CD4-positive, alpha-beta memory T cell (primary cell): ENCODE results near the gene RAB20. TPM values are rescaled to one million over a fixed set of nuclear protein-coding genes. Genes with fewer than 3 reads are reported as not detected.

Source experiments
- CTCF ChIA-PET: fragments of 350-600 bp; sonication (Branson Sonifier 250); formaldehyde crosslinking; loops from one replicate; lab custom pipeline; 2021; ENCODE audit warnings: inconsistent platforms; ENCODE audit not compliant: partially characterized antibody; lab: Charles Lee
- POLR2A ChIA-PET: fragments of 350-600 bp; sonication (Branson Sonifier 250); formaldehyde crosslinking; loops from one replicate; lab custom pipeline; 2021; ENCODE audit not compliant: partially characterized antibody; lab: Charles Lee
- DNase-seq, 5 donors: peaks; one replicate each; pipeline versions ENCODE4 v3.0.0 to v3.0.0-alpha.2; 2020 to 2022; ENCODE audit warnings: mixed read lengths in 1 of 5
- H3K27ac ChIP-seq: one replicate; pipeline ENCODE4 v1.7.0; 2013; ENCODE audit warnings: low read depth, low read length
- H3K27me3 ChIP-seq: 2 replicates; pipeline ENCODE4 v1.7.0; 2013; ENCODE audit warnings: mild to moderate bottlenecking, low read length, moderate library complexity; ENCODE audit not compliant: insufficient read depth
- H3K36me3 ChIP-seq: 2 replicates; pipeline ENCODE4 v1.7.0; 2013; ENCODE audit warnings: mild to moderate bottlenecking, low read length, moderate library complexity; ENCODE audit not compliant: insufficient read depth
- H3K4me1 ChIP-seq: 2 replicates; pipeline ENCODE4 v1.7.0; 2013; ENCODE audit warnings: mild to moderate bottlenecking, low read length, moderate library complexity; ENCODE audit not compliant: insufficient read depth
- H3K4me3 ChIP-seq, 2 donors: one replicate each; pipeline ENCODE4 v1.7.0; 2013; ENCODE audit warnings: low read length in 2 of 2, mild to moderate bottlenecking in 1 of 2
- H3K9me3 ChIP-seq, 2 donors: one replicate each; pipeline ENCODE4 v1.7.0; 2013; ENCODE audit warnings: low read length in 2 of 2, control low read depth in 1 of 2; ENCODE audit not compliant: control insufficient read depth in 1 of 2
- H3K27ac Mint-ChIP-seq, 7 donors: one replicate each; pipeline ENCODE4 v1.8.0; 2020 to 2021; ENCODE audit warnings: mixed read lengths in 7 of 7, mild to moderate bottlenecking in 6 of 7, inconsistent platforms in 3 of 7, moderate library complexity in 3 of 7
- H3K27me3 Mint-ChIP-seq, 2 donors: one replicate each; pipeline ENCODE4 v1.8.0; 2020 to 2021; ENCODE audit warnings: mixed read lengths in 2 of 2
- H3K36me3 Mint-ChIP-seq, 2 donors: one replicate each; pipeline ENCODE4 v1.8.0; 2020 to 2021; ENCODE audit warnings: mixed read lengths in 2 of 2, inconsistent platforms in 1 of 2, mild to moderate bottlenecking in 1 of 2
- H3K4me1 Mint-ChIP-seq, 4 donors: one replicate each; pipeline ENCODE4 v1.8.0; 2020 to 2021; ENCODE audit warnings: mixed read lengths in 4 of 4, mild to moderate bottlenecking in 1 of 4
- H3K4me3 Mint-ChIP-seq, 8 donors: one replicate each; pipeline ENCODE4 v1.8.0; 2020 to 2021; ENCODE audit warnings: mixed read lengths in 8 of 8, mild to moderate bottlenecking in 7 of 8, moderate library complexity in 6 of 8, inconsistent platforms in 3 of 8
- H3K9me3 Mint-ChIP-seq, 8 donors: one replicate each; pipeline ENCODE4 v1.8.0; 2020 to 2021; ENCODE audit warnings: mixed read lengths in 8 of 8, mild to moderate bottlenecking in 5 of 8, inconsistent platforms in 3 of 8, moderate library complexity in 1 of 8
- intact Hi-C: fragments of 100-400 bp; cut with micrococcal nuclease; formaldehyde crosslinking; loops from one replicate; pipeline ENCODE4 v1.15.1; 2023
- polyA plus RNA-seq, 2 donors: library from polyadenylated mRNA; unstranded; fragments of 300-500 nt; fragmentation: Illumina TruSeq; gene quantifications; one replicate each; pipeline ENCODE4 v1.2.3, GENCODE V29; 2021
- total RNA-seq, 2 experiments: library from RNA; stranded (reverse); gene quantifications; one replicate each; pipeline ENCODE4 v1.2.3, GENCODE V29; 2021

RAB20 gene
- total and polyA plus RNA-seq, 4 experiments from 2014 or later = 2.2 to 5.7 (median 3.0) TPM

DNA sequence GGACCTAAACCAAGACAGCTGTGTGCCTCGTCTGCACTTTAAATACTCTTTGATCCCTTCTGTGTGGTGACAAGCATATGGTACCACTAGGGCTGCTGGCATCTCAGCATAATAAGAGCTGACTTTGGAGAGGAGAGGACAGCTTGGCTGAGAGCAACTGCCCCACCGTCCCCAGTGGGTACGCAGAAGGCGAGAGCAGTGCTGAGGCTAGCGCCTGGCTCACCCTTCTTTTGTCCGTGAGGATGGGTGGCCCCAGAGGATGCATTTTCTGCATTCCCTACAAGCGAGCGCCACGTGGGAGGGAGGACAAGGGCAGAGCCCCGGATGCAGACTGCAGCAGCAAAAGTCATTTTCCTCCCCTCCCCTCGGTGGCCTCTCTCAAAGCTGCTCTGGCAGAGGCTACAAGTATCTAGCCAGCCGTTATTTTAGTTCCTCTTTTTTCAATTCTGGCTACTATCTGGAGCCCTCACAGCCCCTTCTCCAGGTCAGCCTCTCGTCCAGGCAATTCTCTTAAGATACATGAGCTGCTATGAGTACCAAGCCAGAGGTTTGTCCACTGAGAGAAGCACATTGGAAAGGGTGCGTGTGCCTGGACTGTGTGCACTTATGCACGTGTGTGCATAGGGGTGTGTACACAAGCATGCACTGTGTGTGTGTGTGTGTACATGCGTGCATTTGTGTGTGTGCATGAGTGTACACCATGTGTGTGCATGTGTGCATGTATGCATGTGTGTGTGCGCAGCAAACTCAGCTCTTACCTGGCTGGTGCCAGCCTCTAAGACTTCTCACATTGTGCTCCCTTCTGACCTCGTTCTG lies 51.3 kb downstream of the RAB20 start:
- Mint-ChIP-seq H3K4me3 (no peak overlapping the region), H3K9me3 (peaks cover 0 to 3% (median 0%) of the 10 kb centered on the region in 8 donors), H3K36me3 (no peaks in the 10 kb centered on the region), H3K27me3 (peaks cover 0 to 7% of the 10 kb centered on the region in 2 donors), H3K4me1 (peaks cover 0 to 2% (median under 1%) of the 10 kb centered on the region in 4 donors), H3K27ac (no peak overlapping the region)
- no peak for DNase-seq
- POLR2A ChIA-PET = no interaction called here
- intact Hi-C loops = no loop called here
- CTCF ChIA-PET = no interaction called here
- Histone ChIP-seq H3K4me3 (no peak overlapping the region), H3K27ac (no peak overlapping the region), H3K4me1 (no peaks in the 10 kb centered on the region), H3K27me3 (no peaks in the 10 kb centered on the region), H3K36me3 (no peaks in the 10 kb centered on the region), H3K9me3 (no peaks in the 10 kb centered on the region)

DNA sequence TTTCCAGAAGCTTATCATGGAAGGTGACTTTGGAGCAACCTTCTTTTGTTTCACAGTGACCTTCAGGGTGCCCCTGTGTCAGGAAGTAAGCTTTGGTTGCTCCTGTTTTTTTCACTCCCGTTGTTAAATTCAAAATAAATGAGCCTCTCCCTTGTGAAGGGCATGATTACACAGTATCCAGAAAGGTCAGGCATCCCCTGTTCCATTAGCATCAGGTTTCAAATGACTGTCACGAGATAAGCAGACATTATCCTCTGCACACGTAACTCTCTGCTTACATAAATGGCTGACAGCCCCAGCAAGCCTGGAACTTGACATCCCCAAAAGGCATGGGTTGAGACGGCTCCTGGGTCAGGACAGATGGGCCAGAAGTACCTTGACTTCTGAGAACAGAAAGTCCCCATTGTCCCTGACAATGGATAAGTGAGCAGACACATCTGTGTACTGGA lies 52.0 kb downstream of the RAB20 start:
- Histone ChIP-seq H3K9me3 (no peaks in the 10 kb centered on the region), H3K27ac (no peak overlapping the region), H3K27me3 (no peaks in the 10 kb centered on the region), H3K36me3 (no peaks in the 10 kb centered on the region), H3K4me3 (no peak overlapping the region), H3K4me1 (no peaks in the 10 kb centered on the region)
- no peaks in the 10 kb centered on the region for H3K36me3 Mint-ChIP-seq
- intact Hi-C loops = no loop called here
- H3K9me3 Mint-ChIP-seq = no peaks in the 10 kb centered on the region
- ChIA-PET POLR2A (no interaction called here), CTCF (no interaction called here)
- H3K4me3 Mint-ChIP-seq = no peak overlapping the region
- H3K27ac Mint-ChIP-seq = no peak overlapping the region
- DNase-seq = no peak
- no peaks in the 10 kb centered on the region for H3K4me1 Mint-ChIP-seq
- H3K27me3 Mint-ChIP-seq = peaks cover 0 to 5% of the 10 kb centered on the region in 2 donors

DNA sequence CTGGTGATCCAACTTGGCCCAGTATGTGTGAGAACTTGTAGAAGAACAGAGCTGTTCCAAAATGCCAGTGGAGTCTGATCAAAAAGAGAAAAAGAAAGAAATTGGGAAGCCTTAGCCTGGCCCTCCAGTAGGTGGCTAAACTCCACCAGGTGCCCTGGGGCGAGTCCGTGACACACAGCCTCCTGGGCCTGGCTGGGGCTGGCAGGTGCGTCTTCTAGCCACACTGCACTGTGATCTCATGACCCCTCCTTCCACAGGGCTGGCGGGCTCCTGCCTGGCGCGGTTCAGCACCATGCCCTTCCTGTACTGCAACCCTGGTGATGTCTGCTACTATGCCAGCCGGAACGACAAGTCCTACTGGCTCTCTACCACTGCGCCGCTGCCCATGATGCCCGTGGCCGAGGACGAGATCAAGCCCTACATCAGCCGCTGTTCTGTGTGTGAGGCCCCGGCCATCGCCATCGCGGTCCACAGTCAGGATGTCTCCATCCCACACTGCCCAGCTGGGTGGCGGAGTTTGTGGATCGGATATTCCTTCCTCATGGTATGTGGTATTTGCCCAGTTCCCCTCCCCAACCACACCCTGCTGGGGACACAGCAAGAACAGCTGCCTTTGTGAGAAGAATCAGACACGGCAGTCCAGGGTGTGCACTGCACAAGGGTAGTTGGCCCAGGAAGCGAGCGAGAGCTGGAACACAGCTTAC lies 53.7 kb downstream of the RAB20 start:
- Mint-ChIP-seq H3K4me1 (no peaks in the 10 kb centered on the region), H3K36me3 (no peaks in the 10 kb centered on the region), H3K27ac (no peak overlapping the region), H3K4me3 (no peak overlapping the region), H3K27me3 (peaks cover 0 to 3% of the 10 kb centered on the region in 2 donors), H3K9me3 (no peaks in the 10 kb centered on the region)
- no peaks in the 10 kb centered on the region for H3K4me1 ChIP-seq
- DNase-seq = no peak
- H3K9me3 ChIP-seq = no peaks in the 10 kb centered on the region
- H3K27me3 ChIP-seq = no peaks in the 10 kb centered on the region
- POLR2A ChIA-PET = no interaction called here
- H3K27ac ChIP-seq = no peak overlapping the region
- CTCF ChIA-PET = no interaction called here
- intact Hi-C loops = no loop called here
- H3K36me3 ChIP-seq = no peaks in the 10 kb centered on the region
- H3K4me3 ChIP-seq = no peak overlapping the region

DNA sequence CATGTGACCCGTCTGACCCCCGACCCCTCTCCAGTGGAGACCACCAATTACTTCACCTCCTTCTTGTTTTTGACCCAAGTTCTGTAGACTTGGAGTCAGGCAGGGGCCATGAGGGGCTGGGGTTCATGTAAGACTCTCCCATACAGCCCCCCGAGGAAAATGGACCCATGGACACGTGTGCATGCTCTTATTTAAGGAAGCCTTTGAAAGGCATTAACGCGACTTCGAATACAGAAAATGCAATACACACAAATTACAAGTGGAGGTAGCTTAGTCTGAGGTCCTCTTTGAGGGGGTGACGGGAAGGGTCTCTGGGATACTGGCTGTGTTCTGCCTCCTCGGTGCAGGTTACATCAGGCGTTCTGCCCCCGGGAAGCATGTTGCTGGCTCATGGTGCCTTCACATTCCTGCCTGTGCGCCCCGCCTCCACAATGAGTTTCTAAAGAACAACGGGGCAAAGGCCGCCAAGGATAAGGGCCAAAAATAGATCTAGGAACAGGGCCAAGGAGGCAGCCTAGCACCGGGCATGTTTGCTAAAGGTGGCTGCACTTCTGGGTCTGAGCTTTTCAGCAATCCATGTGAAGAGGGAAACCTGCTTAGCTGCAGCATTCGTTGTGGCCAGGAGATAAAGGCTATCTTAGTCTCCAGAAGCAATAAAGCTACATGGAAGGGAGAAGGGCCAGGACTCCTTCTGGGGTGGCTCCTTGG lies 54.5 kb downstream of the RAB20 start:
- H3K4me1 ChIP-seq = no peaks in the 10 kb centered on the region
- Mint-ChIP-seq H3K4me3 (no peak overlapping the region), H3K9me3 (no peaks in the 10 kb centered on the region), H3K27me3 (peaks cover 3 to 6% of the 10 kb centered on the region in 2 donors), H3K36me3 (no peaks in the 10 kb centered on the region), H3K4me1 (no peaks in the 10 kb centered on the region), H3K27ac (no peak overlapping the region)
- no peak overlapping the region for H3K27ac ChIP-seq
- ChIA-PET POLR2A (no interaction called here), CTCF (no interaction called here)
- no peak for DNase-seq
- no peaks in the 10 kb centered on the region for H3K36me3 ChIP-seq
- intact Hi-C loops = no loop called here
- H3K4me3 ChIP-seq = no peak overlapping the region
- H3K9me3 ChIP-seq = no peaks in the 10 kb centered on the region
- no peaks in the 10 kb centered on the region for H3K27me3 ChIP-seq

DNA sequence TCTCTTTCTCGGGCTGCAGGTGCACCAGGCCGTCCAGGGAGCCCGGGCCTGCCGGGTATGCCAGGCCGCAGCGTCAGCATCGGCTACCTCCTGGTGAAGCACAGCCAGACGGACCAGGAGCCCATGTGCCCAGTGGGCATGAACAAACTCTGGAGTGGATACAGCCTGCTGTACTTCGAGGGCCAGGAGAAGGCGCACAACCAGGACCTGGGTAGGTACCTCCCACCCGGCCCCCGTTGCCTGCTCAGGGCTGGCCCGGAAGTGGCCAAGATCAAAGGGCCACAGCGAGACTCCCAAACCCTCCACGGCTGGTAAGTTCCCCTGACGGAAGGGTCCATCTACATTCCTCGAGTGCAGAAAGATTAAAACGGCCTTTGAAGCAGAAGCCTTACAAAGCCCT lies 55.1 kb downstream of the RAB20 start:
- no peak overlapping the region for H3K27ac ChIP-seq

DNA sequence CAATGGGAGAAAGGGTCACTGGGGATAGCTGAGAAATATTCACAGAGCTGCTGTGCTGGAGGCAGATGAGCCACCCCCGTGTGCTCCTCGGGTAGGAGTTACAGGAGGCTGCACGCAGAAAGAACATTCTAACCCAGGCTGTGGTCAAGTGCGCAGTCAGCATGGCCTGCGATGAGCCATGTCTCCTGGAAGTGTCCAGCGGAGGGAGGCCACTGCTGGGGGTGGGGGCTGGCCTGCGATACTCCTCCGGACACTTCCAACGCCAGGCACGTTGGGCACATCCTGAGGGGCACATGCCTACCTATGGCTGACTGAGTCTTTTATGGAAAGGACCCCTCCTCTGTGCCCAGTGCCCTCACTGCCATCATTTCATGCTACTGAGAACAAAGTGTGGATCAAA lies 55.9 kb downstream of the RAB20 start:
- Histone ChIP-seq H3K9me3 (no peaks in the 10 kb centered on the region), H3K36me3 (no peaks in the 10 kb centered on the region), H3K27me3 (no peaks in the 10 kb centered on the region), H3K4me1 (no peaks in the 10 kb centered on the region), H3K4me3 (no peak overlapping the region), H3K27ac (no peak overlapping the region)
- no peak overlapping the region for H3K27ac Mint-ChIP-seq
- no peak for DNase-seq
- CTCF ChIA-PET = no interaction called here
- intact Hi-C loops = no loop called here
- H3K4me3 Mint-ChIP-seq = no peak overlapping the region
- peaks cover 6 to 14% of the 10 kb centered on the region in 2 donors for H3K27me3 Mint-ChIP-seq
- peaks cover 0 to 5% (median 0%) of the 10 kb centered on the region in 8 donors for H3K9me3 Mint-ChIP-seq
- no peaks in the 10 kb centered on the region for H3K4me1 Mint-ChIP-seq
- POLR2A ChIA-PET = no interaction called here
- H3K36me3 Mint-ChIP-seq = no peaks in the 10 kb centered on the region

More for the DNA sequence above, 55.1 kb downstream of the RAB20 start:
- no peaks in the 10 kb centered on the region for H3K36me3 ChIP-seq
- H3K4me1 ChIP-seq = no peaks in the 10 kb centered on the region
- DNase-seq = no peak
- ChIA-PET POLR2A (no interaction called here), CTCF (no interaction called here)
- no peaks in the 10 kb centered on the region for H3K4me1 Mint-ChIP-seq
- no peaks in the 10 kb centered on the region for H3K27me3 ChIP-seq
- no peak overlapping the region for H3K4me3 Mint-ChIP-seq
- H3K4me3 ChIP-seq = no peak overlapping the region
- no peaks in the 10 kb centered on the region for H3K9me3 Mint-ChIP-seq
- H3K9me3 ChIP-seq = no peaks in the 10 kb centered on the region
- H3K36me3 Mint-ChIP-seq = no peaks in the 10 kb centered on the region
- intact Hi-C loops = no loop called here
- peaks cover 4 to 10% of the 10 kb centered on the region in 2 donors for H3K27me3 Mint-ChIP-seq
- H3K27ac Mint-ChIP-seq = no peak overlapping the region

DNA sequence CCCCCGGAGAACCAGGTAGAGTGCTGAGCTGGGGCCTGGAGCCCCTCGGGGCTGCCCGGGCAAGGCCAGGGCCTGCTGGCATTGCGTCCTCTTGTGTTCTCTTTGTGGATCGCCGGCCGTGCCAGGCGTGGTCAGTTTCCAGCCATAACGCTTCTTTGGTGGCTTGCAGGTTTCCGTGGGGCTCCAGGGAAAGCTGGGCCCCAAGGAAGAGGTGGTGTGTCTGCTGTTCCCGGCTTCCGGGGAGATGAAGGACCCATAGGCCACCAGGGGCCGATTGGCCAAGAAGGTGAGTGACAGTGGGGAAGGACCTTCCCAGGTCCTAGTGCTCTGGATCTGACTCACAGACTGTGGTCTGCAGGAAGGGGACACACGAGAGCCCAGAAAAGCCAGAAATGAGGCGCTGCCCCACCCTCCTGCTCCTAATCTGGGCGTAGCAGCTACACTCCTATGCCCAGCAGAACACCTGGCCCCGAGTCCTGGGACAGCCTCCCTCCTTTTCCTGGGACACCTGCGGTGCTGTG lies 57.5 kb downstream of the RAB20 start:
- no peaks in the 10 kb centered on the region for H3K36me3 Mint-ChIP-seq

More for the DNA sequence above, 57.5 kb downstream of the RAB20 start:
- POLR2A ChIA-PET = no interaction called here
- H3K9me3 Mint-ChIP-seq = peaks cover 0 to 5% (median 0%) of the 10 kb centered on the region in 8 donors
- Histone ChIP-seq H3K27ac (no peak overlapping the region), H3K36me3 (no peaks in the 10 kb centered on the region), H3K27me3 (no peaks in the 10 kb centered on the region), H3K4me3 (no peak overlapping the region), H3K9me3 (no peaks in the 10 kb centered on the region), H3K4me1 (no peaks in the 10 kb centered on the region)
- intact Hi-C loops = no loop called here
- H3K27ac Mint-ChIP-seq = no peak overlapping the region
- no peaks in the 10 kb centered on the region for H3K4me1 Mint-ChIP-seq
- no peak for DNase-seq
- peaks cover 6 to 14% of the 10 kb centered on the region in 2 donors for H3K27me3 Mint-ChIP-seq
- CTCF ChIA-PET = no interaction called here
- H3K4me3 Mint-ChIP-seq = no peak overlapping the region
